HepG2 (cell line): ENCODE data around the gene KRTAP5-6. TPM values are rescaled to one million over a fixed set of nuclear protein-coding genes. Genes with fewer than 3 reads are reported as not detected.

Experiments used
- MYPOP ChIP-seq: sonication (generic); formaldehyde crosslinking; IDR thresholded peaks from 2 replicates; pipeline ENCODE4 v1.8.1; 2023; ENCODE audit warnings: mild to moderate bottlenecking, moderate library complexity, missing genetic modification reagents
- RBM39 ChIP-seq: fragments of 200-400 bp; formaldehyde crosslinking; IDR thresholded peaks from one replicate; pipeline ENCODE4 v1.6.1; 2018; ENCODE audit warnings: antibody characterized with exemption, mild to moderate bottlenecking, low read depth, low read length; ENCODE audit not compliant: poor library complexity, severe bottlenecking
- TEAD3 ChIP-seq: optimal IDR thresholded peaks from 2 replicates; pipeline ENCODE3; 2016; ENCODE audit warnings: borderline replicate concordance
- ZBTB33 ChIP-seq: sonication (generic); formaldehyde crosslinking; IDR thresholded peaks from 2 replicates; pipeline ENCODE4 v1.4.0; 2020; ENCODE audit warnings: missing genetic modification reagents
- ZBTB8A ChIP-seq: sonication (generic); formaldehyde crosslinking; IDR thresholded peaks from 2 replicates; pipeline ENCODE4 v1.4.0; 2020; ENCODE audit warnings: mild to moderate bottlenecking, low read depth, missing genetic modification reagents, borderline replicate concordance
- ZNF124 ChIP-seq: sonication (generic); formaldehyde crosslinking; IDR thresholded peaks from 2 replicates; pipeline ENCODE4 v1.4.0; 2020; ENCODE audit warnings: missing genetic modification reagents
- ZNF225 ChIP-seq: sonication (generic); formaldehyde crosslinking; IDR thresholded peaks from 2 replicates; pipeline ENCODE4 v1.4.0; 2020; ENCODE audit warnings: mild to moderate bottlenecking, missing genetic modification reagents
- ZNF24 ChIP-seq: fragments of 450-650 bp; IDR thresholded peaks from 2 replicates; pipeline ENCODE4 v1.6.1; 2017; ENCODE audit warnings: antibody characterized with exemption, mild to moderate bottlenecking
- ZNF30 ChIP-seq: sonication (generic); formaldehyde crosslinking; IDR thresholded peaks from 2 replicates; pipeline ENCODE4 v1.5.0; 2020; ENCODE audit warnings: mild to moderate bottlenecking, missing genetic modification reagents
- ZNF460 ChIP-seq: sonication (generic); formaldehyde crosslinking; IDR thresholded peaks from 2 replicates; pipeline ENCODE4 v1.5.1; 2020; ENCODE audit warnings: missing genetic modification reagents, mild to moderate bottlenecking, borderline replicate concordance
- ZNF780A ChIP-seq: sonication (generic); formaldehyde crosslinking; IDR thresholded peaks from 2 replicates; pipeline ENCODE4 v1.8.0; 2022; ENCODE audit warnings: mild to moderate bottlenecking, missing genetic modification reagents, moderate library complexity
- ZSCAN5A ChIP-seq: sonication (generic); formaldehyde crosslinking; IDR thresholded peaks from 2 replicates; pipeline ENCODE4 v1.8.0; 2022; ENCODE audit warnings: mild to moderate bottlenecking, missing genetic modification reagents, borderline replicate concordance
- ZUFSP ChIP-seq: sonication (generic); formaldehyde crosslinking; IDR thresholded peaks from 2 replicates; pipeline ENCODE4 v1.9.0; 2021; ENCODE audit warnings: missing genetic modification reagents, mild to moderate bottlenecking, borderline replicate concordance
- polyA plus RNA-seq, 8 experiments: library from polyadenylated mRNA; depleted of rRNA in 3 of 8; stranded (reverse) in 7 of 8; unstranded in 1 of 8; fragments of >200 nt; fragmentation: Illumina TruSeq in 4 of 8; extraction: Trizol in 4 of 8; gene quantifications; 2 replicates each; pipeline versions ENCODE4 v1.2.1 to v1.2.3, GENCODE V29; 2011 to 2016; ENCODE audit warnings: low read depth in 4 of 8, missing spikeins in 1 of 8, mixed read lengths in 1 of 8; ENCODE audit not compliant: insufficient read depth in 1 of 8
- total RNA-seq, 5 experiments: library from RNA; depleted of rRNA; stranded (reverse); fragments of >200 nt; fragmentation: Illumina TruSeq; extraction: Trizol; gene quantifications; 2 replicates each; pipeline ENCODE4 v1.2.3, GENCODE V29; 2016; ENCODE audit warnings: low read depth in 1 of 5
- TF ChIP-seq, protein P1 (sequence below): sonication (generic); IDR thresholded peaks from 2 replicates; pipeline ENCODE4 v1.6.1; 2016; ENCODE audit warnings: low read depth, borderline replicate concordance
- TF ChIP-seq, protein P2 (sequence below): sonication (generic); formaldehyde crosslinking; IDR thresholded peaks from 2 replicates; pipeline ENCODE4 v1.5.0; 2020; ENCODE audit warnings: mild to moderate bottlenecking, missing genetic modification reagents

The KRTAP5-6 gene
- total and polyA plus RNA-seq, 2 of the 13 experiments (the other 11 are each of a cell fraction or from before 2014, with no cell fraction given): not detected

DNA sequence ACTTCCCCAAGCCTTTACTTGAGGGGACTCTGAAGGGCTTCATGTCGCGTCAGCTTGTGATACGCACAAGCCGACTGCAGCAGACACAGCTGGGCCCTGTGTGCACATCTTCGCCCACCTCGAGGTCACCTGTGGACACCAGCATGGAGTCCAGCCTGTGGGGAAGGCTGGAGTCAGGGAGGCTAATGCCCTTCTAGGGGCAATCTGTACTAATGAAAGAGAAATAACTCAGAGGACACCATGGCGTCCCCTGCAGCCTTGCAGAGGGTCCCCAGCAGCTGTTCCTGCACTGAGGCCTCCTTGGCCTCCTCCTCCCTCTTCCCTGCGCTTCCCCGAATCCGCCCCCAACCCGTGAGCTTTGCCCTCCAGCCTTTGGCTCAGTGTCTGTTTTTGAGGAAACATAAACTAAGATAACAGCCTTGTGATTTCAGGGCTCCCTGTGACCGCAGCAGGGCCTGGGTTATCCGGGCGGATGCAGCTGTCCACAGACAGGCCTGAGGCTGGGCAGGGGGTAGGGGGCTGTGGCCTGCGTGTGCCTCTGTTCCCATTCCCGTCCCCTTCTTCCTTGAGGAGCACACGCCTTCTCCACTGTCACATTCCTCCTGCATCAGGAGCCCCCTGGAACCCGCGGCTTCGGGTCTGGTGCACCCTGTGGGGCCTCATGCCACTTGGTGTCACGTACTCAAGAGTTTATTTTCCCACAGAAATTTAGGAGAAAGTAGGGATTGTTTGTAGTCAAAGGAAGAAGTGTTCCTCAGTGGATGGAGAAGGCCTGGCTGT lies 42.4 kb upstream of the KRTAP5-6 start (continued):
- no peak for TF ChIP-seq TEAD3 (CRISPR knock-in tag)
- TF ChIP-seq ZNF780A (CRISPR knock-in tag): no peak
- no peak for TF ChIP-seq ZNF225 (CRISPR knock-in tag)
- TF ChIP-seq ZNF24: no peak
- no peak; the same call in 1 of the 2 replicates for TF ChIP-seq ZNF460 (CRISPR knock-in tag)
- TF ChIP-seq ZSCAN5A: no peak
- 0 out of 2 replicates have a peak, but pooled peaks have one; percentile 26 for TF ChIP-seq MYPOP (CRISPR knock-in tag)
- no peak for TF ChIP-seq ZUFSP (CRISPR knock-in tag)
- no peak for TF ChIP-seq RBM39
- TF ChIP-seq, protein P1, sequence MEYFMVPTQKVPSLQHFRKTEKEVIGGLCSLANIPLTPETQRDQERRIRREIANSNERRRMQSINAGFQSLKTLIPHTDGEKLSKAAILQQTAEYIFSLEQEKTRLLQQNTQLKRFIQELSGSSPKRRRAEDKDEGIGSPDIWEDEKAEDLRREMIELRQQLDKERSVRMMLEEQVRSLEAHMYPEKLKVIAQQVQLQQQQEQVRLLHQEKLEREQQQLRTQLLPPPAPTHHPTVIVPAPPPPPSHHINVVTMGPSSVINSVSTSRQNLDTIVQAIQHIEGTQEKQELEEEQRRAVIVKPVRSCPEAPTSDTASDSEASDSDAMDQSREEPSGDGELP: peak; percentile 71; the same call in 1 of the 2 replicates
- TF ChIP-seq ZNF124: no peak
- no peak for TF ChIP-seq ZNF30 (CRISPR knock-in tag)
- no peak for TF ChIP-seq ZBTB8A (CRISPR knock-in tag)
- TF ChIP-seq ZBTB33 (CRISPR knock-in tag): peak; percentile 20; the same call in 1 of the 2 replicates
- TF ChIP-seq, protein P2, sequence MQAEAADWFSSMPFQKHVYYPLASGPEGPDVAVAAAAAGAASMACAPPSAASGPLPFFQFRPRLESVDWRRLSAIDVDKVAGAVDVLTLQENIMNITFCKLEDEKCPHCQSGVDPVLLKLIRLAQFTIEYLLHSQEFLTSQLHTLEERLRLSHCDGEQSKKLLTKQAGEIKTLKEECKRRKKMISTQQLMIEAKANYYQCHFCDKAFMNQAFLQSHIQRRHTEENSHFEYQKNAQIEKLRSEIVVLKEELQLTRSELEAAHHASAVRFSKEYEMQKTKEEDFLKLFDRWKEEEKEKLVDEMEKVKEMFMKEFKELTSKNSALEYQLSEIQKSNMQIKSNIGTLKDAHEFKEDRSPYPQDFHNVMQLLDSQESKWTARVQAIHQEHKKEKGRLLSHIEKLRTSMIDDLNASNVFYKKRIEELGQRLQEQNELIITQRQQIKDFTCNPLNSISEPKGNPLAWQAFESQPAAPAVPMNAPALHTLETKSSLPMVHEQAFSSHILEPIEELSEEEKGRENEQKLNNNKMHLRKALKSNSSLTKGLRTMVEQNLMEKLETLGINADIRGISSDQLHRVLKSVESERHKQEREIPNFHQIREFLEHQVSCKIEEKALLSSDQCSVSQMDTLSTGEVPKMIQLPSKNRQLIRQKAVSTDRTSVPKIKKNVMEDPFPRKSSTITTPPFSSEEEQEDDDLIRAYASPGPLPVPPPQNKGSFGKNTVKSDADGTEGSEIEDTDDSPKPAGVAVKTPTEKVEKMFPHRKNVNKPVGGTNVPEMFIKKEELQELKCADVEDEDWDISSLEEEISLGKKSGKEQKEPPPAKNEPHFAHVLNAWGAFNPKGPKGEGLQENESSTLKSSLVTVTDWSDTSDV (CRISPR knock-in tag): no peak
